ENCODE measurements around the gene CAMTA2. TPM values are rescaled to one million over a fixed set of nuclear protein-coding genes. Genes with fewer than 3 reads are reported as not detected.

CAMTA2 gene
- total RNA-seq, 2 experiments from 2014 or later = 9.7 to 44.3 TPM

- Histone ChIP-seq H3K4me1 (ENCODE audit: insufficient read depth, low read length, poor library complexity, severe bottlenecking) (peaks cover 13% of the 10 kb centered on the region), H3K4me3 (ENCODE audit: low read depth, low read length, poor library complexity, severe bottlenecking) (no peak overlapping the region), H3K9me3 (ENCODE audit: low read length) (no peaks in the 10 kb centered on the region), H3K36me3 (ENCODE audit: insufficient read depth, low read length) (peaks cover 59% of the 10 kb centered on the region), H2AFZ (ENCODE audit: low read length) (no peak overlapping the region), H3K27ac (ENCODE audit: low read depth, low read length, poor library complexity, severe bottlenecking) (no peak overlapping the region), H3K4me2 (ENCODE audit: low read length) (no peak overlapping the region), H3K9me2 (ENCODE audit: insufficient read depth, low read length) (no peaks in the 10 kb centered on the region), H4K20me1 (ENCODE audit: insufficient read depth, low read length) (no peaks in the 10 kb centered on the region), H3K79me2 (ENCODE audit: insufficient read depth, low read depth, low read length) (peaks cover 6% of the 10 kb centered on the region; the same call in 1 of the 2 replicates)
- no TSS peak for BruUV-seq (replicated peaks)
- ChIA-PET POLR2A (no interaction called here), CTCF (ENCODE audit: unreplicated experiment) (no interaction called here)
- no peak for DNase-seq (ENCODE audit: low spot score)
- TF ChIP-seq, protein P1, sequence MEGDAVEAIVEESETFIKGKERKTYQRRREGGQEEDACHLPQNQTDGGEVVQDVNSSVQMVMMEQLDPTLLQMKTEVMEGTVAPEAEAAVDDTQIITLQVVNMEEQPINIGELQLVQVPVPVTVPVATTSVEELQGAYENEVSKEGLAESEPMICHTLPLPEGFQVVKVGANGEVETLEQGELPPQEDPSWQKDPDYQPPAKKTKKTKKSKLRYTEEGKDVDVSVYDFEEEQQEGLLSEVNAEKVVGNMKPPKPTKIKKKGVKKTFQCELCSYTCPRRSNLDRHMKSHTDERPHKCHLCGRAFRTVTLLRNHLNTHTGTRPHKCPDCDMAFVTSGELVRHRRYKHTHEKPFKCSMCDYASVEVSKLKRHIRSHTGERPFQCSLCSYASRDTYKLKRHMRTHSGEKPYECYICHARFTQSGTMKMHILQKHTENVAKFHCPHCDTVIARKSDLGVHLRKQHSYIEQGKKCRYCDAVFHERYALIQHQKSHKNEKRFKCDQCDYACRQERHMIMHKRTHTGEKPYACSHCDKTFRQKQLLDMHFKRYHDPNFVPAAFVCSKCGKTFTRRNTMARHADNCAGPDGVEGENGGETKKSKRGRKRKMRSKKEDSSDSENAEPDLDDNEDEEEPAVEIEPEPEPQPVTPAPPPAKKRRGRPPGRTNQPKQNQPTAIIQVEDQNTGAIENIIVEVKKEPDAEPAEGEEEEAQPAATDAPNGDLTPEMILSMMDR (conservative IDR thresholded peaks at IDR 0.05; ENCODE audit: low read length) = no peak
- TF ChIP-seq EZH2phosphoT487 (IDR thresholded peaks at IDR 0.05; ENCODE audit: borderline replicate concordance, low read depth, low read length) = no peak
- intact Hi-C loops (cut with micrococcal nuclease; ENCODE audit: unreplicated experiment) = no loop called here
These were observed 15.9 kb upstream of the CAMTA2 start for GRCh38 chr17:5003214-5003867.

- H3K4me2 ChIP-seq (ENCODE audit: low read length) = no peak overlapping the region
- peaks cover 13% of the 10 kb centered on the region for H3K4me1 ChIP-seq (ENCODE audit: insufficient read depth, low read length, poor library complexity, severe bottlenecking)
- TF ChIP-seq EZH2phosphoT487 (IDR thresholded peaks at IDR 0.05; ENCODE audit: borderline replicate concordance, low read depth, low read length) = no peak
- TF ChIP-seq, protein P1 (conservative IDR thresholded peaks at IDR 0.05; ENCODE audit: low read length) = no peak
- no peak for DNase-seq (ENCODE audit: low spot score)
- intact Hi-C loops (cut with micrococcal nuclease; ENCODE audit: unreplicated experiment) = no loop called here
- POLR2A ChIA-PET = no interaction called here
- no peaks in the 10 kb centered on the region for H3K9me2 ChIP-seq (ENCODE audit: insufficient read depth, low read length)
- H3K36me3 ChIP-seq (ENCODE audit: insufficient read depth, low read length) = peaks cover 48% of the 10 kb centered on the region
- H3K27ac ChIP-seq (ENCODE audit: low read depth, low read length, poor library complexity, severe bottlenecking) = no peak overlapping the region
- H2AFZ ChIP-seq (ENCODE audit: low read length) = no peak overlapping the region
- H3K79me2 ChIP-seq (ENCODE audit: insufficient read depth, low read depth, low read length) = peaks cover 6% of the 10 kb centered on the region; the same call in 1 of the 2 replicates
- CTCF ChIA-PET (ENCODE audit: unreplicated experiment) = no interaction called here
- H4K20me1 ChIP-seq (ENCODE audit: insufficient read depth, low read length) = no peaks in the 10 kb centered on the region
- no peaks in the 10 kb centered on the region for H3K9me3 ChIP-seq (ENCODE audit: low read length)
- no peak overlapping the region for H3K4me3 ChIP-seq (ENCODE audit: low read depth, low read length, poor library complexity, severe bottlenecking)
- no TSS peak for BruUV-seq (replicated peaks)
These were observed 14.8 kb upstream of the CAMTA2 start for GRCh38 chr17:5002121-5002788.

GRCh38 chr17:5000237-5000639 lies 12.8 kb upstream of the CAMTA2 start:
- TF ChIP-seq EZH2phosphoT487 (IDR thresholded peaks at IDR 0.05; ENCODE audit: borderline replicate concordance, low read depth, low read length) = no peak
- TF ChIP-seq, protein P1 (conservative IDR thresholded peaks at IDR 0.05; ENCODE audit: low read length) = no peak
- no peak for DNase-seq (ENCODE audit: low spot score)
- no peaks in the 10 kb centered on the region for H3K9me3 ChIP-seq (ENCODE audit: low read length)
- H3K9me2 ChIP-seq (ENCODE audit: insufficient read depth, low read length) = no peaks in the 10 kb centered on the region
- H3K4me2 ChIP-seq (ENCODE audit: low read length) = peak overlapping the region; percentile 98; the same call in 1 of the 2 replicates
- BruUV-seq (replicated peaks) = no TSS peak
- H3K36me3 ChIP-seq (ENCODE audit: insufficient read depth, low read length) = peaks cover 39% of the 10 kb centered on the region
- peaks cover 6% of the 10 kb centered on the region; the same call in 1 of the 2 replicates for H3K79me2 ChIP-seq (ENCODE audit: insufficient read depth, low read depth, low read length)
- no peaks in the 10 kb centered on the region for H4K20me1 ChIP-seq (ENCODE audit: insufficient read depth, low read length)
- H3K4me3 ChIP-seq (ENCODE audit: low read depth, low read length, poor library complexity, severe bottlenecking) = no peak overlapping the region
- CTCF ChIA-PET (ENCODE audit: unreplicated experiment) = interaction anchor here (0.6 kb wide), 1 partner anchor 528 kb away, joined by 3 read pairs; no protein-coding TSS in a partner anchor
- H3K4me1 ChIP-seq (ENCODE audit: insufficient read depth, low read length, poor library complexity, severe bottlenecking) = peaks cover 20% of the 10 kb centered on the region
- POLR2A ChIA-PET = interaction anchor here (0.6 kb wide), 1 partner anchor 25 kb away, joined by 3 read pairs; no protein-coding TSS in a partner anchor
- intact Hi-C loops (cut with micrococcal nuclease; ENCODE audit: unreplicated experiment) = no loop called here
- H2AFZ ChIP-seq (ENCODE audit: low read length) = no peak overlapping the region
- no peak overlapping the region for H3K27ac ChIP-seq (ENCODE audit: low read depth, low read length, poor library complexity, severe bottlenecking)
